Activated CD8-positive, alpha-beta memory T cell treated with anti-CD3 and anti-CD28 coated beads for 1 hour (primary cell): ENCODE data around the gene USP17L20.
"Not testable (repeated sequence)": the region's sequence is repeated elsewhere in the genome, so short reads cannot be mapped to it uniquely, and the experiment has no call there.

Experiments
- DNase-seq, 2 donors: peaks; one replicate each; pipeline ENCODE4 v3.0.0-alpha.2; 2020; ENCODE audit warnings: low read depth in 1 of 2; ENCODE audit errors: extremely low read depth in 1 of 2

USP17L20 gene

GRCh38 chr4:9257824-9258223 lies at the start of gene USP17L20:
Gene USP17L20 (plus strand): TSS chr4:9258124. CDS start chr4:9258124, 0 bp downstream.
- not testable (repeated sequence) for DNase-seq

GRCh38 chr4:9210357-9210756 lies 47.6 kb upstream of the USP17L20 start, which contains the start of gene USP17L10:
Gene USP17L10 (plus strand): TSS chr4:9210657. CDS start chr4:9210657, 0 bp downstream.
- DNase-seq: not testable (repeated sequence)

- DNase-seq: not testable (repeated sequence)
Measured at GRCh38 chr4:9214701-9215100, 43.2 kb upstream of the USP17L20 start.

GRCh38 chr4:9215105-9215504 lies 42.8 kb upstream of the USP17L20 start, which contains the start of gene USP17L11:
Gene USP17L11 (plus strand): TSS chr4:9215405. CDS start chr4:9215405, 0 bp downstream.
- DNase-seq: not testable (repeated sequence)

- not testable (repeated sequence) for DNase-seq
Measured at GRCh38 chr4:9219852-9220251, 38.1 kb upstream of the USP17L20 start, which contains the start of gene USP17L12. Gene USP17L12 (plus strand): TSS chr4:9220152. CDS start chr4:9220152, 0 bp downstream.

- not testable (repeated sequence) for DNase-seq
Measured at GRCh38 chr4:9224596-9224995, 33.3 kb upstream of the USP17L20 start, which contains the start of gene USP17L13. Gene USP17L13 (plus strand): TSS chr4:9224896. CDS start chr4:9224896, 0 bp downstream.

GRCh38 chr4:9230249-9230648 lies 27.7 kb upstream of the USP17L20 start:
- not testable (repeated sequence) for DNase-seq

- DNase-seq: not testable (repeated sequence)
Measured at GRCh38 chr4:9234085-9234484, 23.8 kb upstream of the USP17L20 start, which contains the start of gene USP17L15. Gene USP17L15 (plus strand): TSS chr4:9234385. CDS start chr4:9234385, 0 bp downstream.

- DNase-seq: not testable (repeated sequence)
Measured at GRCh38 chr4:9238461-9238860, 19.5 kb upstream of the USP17L20 start.

- DNase-seq: not testable (repeated sequence)
Measured at GRCh38 chr4:9243579-9243978, 14.3 kb upstream of the USP17L20 start, which contains the start of gene USP17L17. Gene USP17L17 (plus strand): TSS chr4:9243879. CDS start chr4:9243879, 0 bp downstream.

- DNase-seq: peak in 1 of 2 donors; percentile 0
Measured at GRCh38 chr4:9247953-9248680, 9.8 kb upstream of the USP17L20 start, which contains the start of gene USP17L18. Gene USP17L18 (plus strand): TSS chr4:9248630. CDS start chr4:9248630, 0 bp downstream.

GRCh38 chr4:9253078-9253477 lies 4.8 kb upstream of the USP17L20 start, which contains the start of gene USP17L19:
Gene USP17L19 (plus strand): TSS chr4:9253378. CDS start chr4:9253378, 0 bp downstream.
- not testable (repeated sequence) for DNase-seq

- not testable (repeated sequence) for DNase-seq
Measured at GRCh38 chr4:9262572-9262971, 4.6 kb downstream of the USP17L20 start, which contains the start of gene USP17L21. Gene USP17L21 (plus strand): TSS chr4:9262872. CDS start chr4:9262872, 0 bp downstream.

- DNase-seq: not testable (repeated sequence)
Measured at GRCh38 chr4:9267319-9267718, 9.4 kb downstream of the USP17L20 start, which contains the start of gene USP17L22. Gene USP17L22 (plus strand): TSS chr4:9267619. CDS start chr4:9267619, 0 bp downstream.

- peak in 1 of 2 donors; percentile 3 for DNase-seq
Measured at GRCh38 chr4:9271719-9272118, 13.8 kb downstream of the USP17L20 start.
